ENCODE measurements around the gene BLMH.
"Not testable (repeated sequence)": the region's sequence is repeated elsewhere in the genome, so short reads cannot be mapped to it uniquely, and the experiment has no call there.

Gene BLMH

DNA sequence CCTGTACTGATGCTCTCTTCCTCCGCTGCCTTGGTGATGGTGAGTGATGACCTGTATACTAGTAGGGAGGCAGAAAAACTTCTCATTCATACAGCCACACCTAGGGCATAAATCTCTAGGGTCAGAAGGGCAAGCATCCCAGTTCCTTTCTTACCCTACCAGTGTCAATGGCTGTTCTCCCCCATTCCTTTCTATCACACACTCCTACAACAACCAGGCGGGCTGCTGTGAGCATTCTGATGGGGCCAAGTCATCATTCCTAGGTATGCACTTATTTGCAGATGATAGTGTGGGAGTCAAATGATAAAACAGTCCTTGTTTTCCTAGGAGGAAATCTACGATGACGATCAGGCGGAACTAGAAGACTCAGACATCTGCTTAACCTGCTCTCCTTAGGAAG, 42.3 kb downstream of the BLMH start:
- DNase-seq (ENCODE audit: low spot score), result no peak

GRCh38 chr17:30248786-30249185, 43.0 kb downstream of the BLMH start:
- no peak for DNase-seq (ENCODE audit: low spot score)

DNA sequence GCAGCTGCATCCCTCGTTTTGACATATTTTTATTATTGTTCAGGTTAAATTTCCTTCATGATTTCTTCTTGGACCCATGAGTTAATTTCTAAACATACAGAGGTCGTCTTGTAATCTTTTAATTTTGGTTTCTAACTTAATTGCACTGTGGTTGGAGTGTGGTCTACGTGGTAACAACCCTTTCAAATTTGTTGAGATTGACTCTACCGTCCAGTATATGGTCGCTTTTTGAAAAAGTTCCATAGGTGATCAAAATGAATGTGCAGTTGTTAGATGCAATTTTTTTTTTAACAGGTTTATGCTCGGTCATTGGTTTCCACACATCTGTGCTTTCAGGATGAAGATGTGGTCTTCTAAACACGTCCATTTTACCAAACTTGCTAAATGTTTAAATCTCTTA, 45.3 kb downstream of the BLMH start:
- no peak for DNase-seq (ENCODE audit: low spot score)

DNA sequence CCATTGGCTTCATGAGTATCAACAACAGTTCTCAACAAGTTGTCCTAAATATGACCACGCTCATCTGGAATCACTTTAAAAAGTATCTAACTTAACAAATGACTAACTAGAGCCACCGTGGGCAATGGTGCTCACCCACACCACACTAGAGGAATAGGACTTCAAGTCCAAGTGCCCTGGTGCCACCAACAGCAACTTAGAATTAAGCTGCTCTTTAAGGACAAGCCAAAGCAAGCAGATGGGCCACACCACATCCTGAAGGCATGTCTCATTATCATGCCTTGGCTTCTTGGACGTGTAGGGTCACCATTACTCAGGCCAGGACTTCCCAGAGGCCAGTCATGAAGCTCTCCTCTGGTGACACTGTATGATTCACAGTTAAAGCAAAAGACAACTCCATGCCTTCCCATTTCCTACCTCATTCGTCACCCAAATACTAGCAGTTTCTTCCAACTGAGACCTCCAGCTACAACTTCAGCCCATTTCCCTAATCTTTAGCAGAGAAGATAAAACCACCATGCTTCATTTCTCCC, 46.8 kb downstream of the BLMH start:
- no peak for DNase-seq (ENCODE audit: low spot score)

- DNase-seq (ENCODE audit: low spot score), result no peak
These were observed 48.2 kb downstream of the BLMH start for GRCh38 chr17:30243568-30243967.

GRCh38 chr17:30243002-30243401, 48.7 kb downstream of the BLMH start:
- DNase-seq (ENCODE audit: low spot score), result no peak

DNA sequence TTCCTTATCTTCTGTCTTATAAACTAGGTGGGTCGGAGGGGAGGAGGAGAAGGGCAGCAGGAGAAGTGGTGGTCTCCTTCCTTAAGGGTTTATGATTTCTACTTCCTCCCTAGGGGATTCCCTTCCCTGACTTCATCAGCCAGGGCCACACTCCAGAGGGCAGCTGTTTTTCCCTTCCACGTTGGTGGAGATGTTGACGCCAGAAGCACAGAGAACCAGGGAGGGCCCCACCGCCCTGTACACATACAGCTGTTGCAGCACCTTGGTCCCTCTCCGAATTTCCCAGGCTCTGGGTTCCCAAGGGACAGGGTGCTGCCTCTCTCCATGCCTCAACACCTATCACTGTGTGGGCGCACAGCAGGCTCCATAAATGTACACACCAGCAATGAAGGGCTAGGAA, 50.7 kb downstream of the BLMH start:
- no peak for DNase-seq (ENCODE audit: low spot score)

DNA sequence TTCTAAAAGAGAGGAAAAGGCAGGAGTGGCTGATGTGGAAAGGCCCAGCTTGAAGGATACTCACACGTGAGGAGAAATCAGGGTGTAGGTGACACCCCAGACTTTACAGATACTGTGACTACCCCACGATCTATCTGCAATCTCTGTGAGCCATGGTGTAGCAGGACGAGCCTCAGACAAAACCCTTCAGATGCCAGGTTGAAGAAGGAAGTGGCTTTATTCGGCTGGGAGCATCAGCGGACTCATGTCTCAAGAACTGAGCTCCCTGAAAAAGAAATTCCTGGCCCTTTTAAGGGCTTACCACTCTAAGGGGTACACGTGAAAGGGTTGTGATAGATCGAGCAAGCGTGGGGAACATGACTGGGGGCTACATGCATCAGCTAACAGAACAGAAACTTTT, 51.6 kb downstream of the BLMH start:
- no peak for DNase-seq (ENCODE audit: low spot score)

GRCh38 chr17:30239089-30239462, 52.7 kb downstream of the BLMH start:
- DNase-seq (ENCODE audit: low spot score), result no peak

GRCh38 chr17:30238387-30239088, 53.2 kb downstream of the BLMH start:
- no peak for DNase-seq (ENCODE audit: low spot score)

DNA sequence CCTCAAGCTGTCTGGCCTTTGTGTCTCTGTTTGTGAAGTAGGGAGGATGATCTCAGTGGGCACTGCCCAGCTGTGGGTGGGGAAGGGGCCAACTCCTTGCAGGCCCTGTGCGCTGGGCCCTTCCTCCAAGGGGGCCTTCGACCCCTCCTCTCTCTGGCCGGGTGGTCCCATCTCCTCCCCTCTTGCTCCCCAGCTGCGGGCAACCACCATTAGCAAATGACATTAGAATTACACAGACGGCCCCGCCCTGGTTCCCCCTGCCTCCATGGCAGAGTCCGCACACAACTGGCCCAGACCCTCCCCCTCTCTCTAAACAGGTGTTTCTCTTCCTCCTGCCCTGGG, 53.8 kb downstream of the BLMH start:
- DNase-seq (ENCODE audit: low spot score), result no peak

DNA sequence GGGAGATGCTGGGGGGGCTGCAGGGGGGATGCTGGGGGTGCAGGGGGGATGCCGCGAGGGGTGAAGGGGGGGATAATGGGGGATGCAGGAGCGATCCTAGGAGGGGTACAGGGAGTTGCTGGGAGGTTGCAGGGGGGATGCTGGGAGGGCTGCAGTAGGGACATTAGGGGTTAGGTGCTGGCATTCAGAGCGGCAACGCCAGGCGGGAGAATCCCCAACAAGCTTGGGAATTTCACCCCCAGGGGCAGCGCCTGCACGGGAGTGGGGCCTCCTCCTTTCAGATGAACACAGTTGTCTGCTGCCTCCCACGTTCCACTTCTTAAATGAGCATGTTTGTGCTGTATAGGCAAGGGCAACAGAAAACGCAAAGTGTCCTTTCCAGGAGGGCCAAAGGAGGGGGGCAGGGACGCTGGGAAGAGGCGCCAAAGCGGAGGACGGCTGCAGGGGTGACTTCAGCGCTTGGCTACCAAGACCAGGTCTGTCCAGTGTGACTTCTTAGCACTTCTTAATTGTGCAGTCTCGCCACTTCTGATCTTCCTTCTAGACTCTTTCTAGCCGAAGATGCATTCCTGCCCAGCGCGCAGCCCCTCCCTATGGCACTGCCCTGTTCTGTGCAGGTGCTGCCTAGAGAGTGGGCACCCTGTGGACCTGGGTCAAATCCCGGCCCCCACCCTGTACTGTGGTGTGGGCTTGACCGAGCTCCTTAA, 54.3 kb downstream of the BLMH start:
- DNase-seq (ENCODE audit: low spot score), result no peak

DNA sequence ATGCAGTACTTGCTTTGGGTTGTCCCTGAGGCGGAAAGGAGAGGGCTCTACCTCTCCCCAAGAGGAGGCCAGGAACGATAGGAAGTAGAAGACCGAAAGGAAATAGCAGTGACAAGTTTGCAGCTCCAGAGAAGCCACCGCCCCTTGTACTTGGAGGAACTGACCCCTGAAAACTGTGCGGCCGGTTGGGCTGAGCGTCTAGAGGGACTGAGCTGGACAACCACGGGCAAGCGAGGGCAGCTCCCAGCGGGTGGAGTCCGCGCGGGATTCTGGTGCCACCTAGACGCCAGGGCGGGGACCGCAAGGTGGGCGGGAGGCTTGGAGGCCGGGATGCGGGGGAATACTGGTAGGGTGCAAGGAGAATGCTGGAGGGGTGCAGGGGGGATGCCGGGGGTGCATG, 55.0 kb downstream of the BLMH start:
- DNase-seq (ENCODE audit: low spot score), result no peak

DNA sequence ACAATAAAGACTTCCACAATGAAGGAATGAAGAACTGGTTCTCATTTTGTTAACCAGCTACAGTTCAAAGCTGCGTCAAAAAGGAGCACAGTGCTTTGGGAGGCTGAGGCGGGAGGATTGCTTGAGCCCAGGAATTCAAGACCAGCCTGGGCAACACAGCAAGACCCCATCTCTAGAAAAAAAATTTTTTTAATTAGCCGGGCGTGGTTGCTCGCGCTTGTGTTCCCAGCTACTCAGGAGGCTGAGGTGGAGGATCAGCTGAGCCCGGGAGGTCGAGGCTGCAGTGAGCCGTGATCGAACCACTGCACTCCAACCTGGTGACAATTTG, 55.5 kb downstream of the BLMH start:
- no peak for DNase-seq (ENCODE audit: low spot score)

DNA sequence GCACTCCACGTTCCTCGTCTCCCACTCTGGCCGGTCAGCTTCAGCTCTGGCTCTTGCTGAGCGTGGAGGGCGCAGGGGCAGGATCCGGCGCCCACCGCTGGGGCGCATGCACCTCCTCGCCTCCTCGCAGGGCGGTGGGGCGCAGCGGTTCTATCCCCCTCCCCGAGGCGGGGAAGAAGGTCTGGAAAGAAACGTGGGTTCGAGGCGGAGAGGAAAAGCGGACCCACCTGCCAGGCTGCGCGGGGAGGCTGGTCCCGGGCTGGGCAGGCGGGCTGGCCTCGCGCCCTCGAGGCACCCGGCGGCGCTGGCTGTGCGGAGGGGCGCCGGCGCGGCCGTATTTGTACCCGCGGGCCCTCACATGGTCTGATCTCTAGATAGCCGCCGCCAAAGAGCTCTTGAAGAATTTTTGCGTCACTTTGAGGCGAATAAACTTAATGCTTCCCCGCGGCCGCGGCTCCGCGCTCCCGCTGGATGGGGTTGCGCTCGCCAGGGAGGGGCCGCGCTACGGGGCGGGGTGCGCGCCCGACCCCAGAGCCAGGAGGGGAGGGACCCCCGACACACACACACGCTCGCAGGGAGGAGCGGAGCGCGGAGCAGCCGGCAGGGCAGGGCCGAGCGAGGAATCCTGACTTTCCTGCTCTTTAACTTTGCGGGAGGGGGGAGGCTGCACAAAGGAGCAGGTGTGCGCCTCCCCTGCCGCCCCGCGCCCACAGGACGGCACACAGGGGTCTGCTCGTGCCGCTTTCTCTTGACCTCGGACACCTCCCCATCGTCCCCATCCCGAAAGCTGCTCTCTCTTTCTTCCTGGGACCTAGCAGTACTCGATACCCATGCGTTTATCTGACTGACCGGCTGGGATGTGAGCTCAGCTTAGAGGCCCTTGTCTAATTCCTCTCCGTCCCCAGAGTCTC, 56.1 kb downstream of the BLMH start, which contains the start of gene SLC6A4:
TSS of gene SLC6A4 (minus strand) at position 312 of the 911 bp plus-strand sequence. CDS start 13,739 bp downstream, outside the sequence.
- no peak for DNase-seq (ENCODE audit: low spot score)

DNA sequence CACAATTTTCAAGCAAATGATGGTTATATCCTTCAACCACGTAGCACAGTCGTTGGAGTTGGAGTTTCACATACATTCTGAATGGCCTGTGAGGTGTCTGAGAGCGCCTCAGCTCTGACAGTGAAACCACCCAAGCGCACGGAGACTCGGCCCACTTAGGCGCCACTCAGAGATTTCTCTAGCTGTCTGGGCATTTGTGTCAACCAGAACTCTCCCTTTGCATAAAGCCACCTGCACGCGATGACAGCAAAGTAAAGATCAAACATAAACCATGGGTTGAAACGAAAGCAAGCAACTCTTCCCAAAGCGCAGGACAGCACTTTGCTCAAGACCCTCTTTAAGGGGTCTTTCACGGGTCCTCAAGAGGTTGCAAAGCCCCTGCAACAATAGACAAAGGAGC, 56.8 kb downstream of the BLMH start:
- no peak for DNase-seq (ENCODE audit: low spot score)

- DNase-seq (ENCODE audit: low spot score), result no peak
These were observed 57.4 kb downstream of the BLMH start for GRCh38 chr17:30234296-30234695.

DNA sequence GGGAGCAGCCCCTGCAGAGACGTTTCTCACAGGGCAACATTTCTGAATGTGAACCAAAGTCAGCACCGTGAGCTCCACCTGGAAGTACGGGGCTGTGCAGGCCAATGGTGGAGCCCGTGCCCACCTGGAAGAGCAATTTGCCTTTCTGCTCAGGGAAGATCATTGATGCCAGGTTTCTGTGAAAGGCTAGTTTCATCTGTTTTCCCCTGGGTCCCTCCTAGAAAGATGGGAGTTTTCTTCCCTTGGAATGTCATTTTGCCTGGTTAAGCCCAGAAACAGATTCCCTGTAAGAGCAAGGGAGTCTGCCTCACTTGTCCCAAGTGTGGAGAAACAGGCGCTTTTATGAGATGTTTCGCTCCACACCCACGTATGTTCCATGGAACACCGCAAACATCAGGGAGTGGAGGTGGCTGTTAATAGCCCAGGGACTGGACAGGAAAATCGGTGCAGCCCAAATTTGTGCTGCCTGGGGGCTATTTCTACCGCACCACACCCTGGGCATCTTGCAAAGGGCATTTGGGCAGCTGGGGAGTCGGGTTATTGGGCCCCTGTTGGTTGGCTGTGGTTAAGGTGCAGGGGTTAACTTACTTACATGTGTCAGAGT, 58.8 kb downstream of the BLMH start:
- no peak for DNase-seq (ENCODE audit: low spot score)

- no peak for DNase-seq (ENCODE audit: low spot score)
These were observed 59.5 kb downstream of the BLMH start for GRCh38 chr17:30232015-30232823.

- DNase-seq (ENCODE audit: low spot score), result no peak
These were observed 61.1 kb downstream of the BLMH start for GRCh38 chr17:30230596-30231125.

GRCh38 chr17:30230009-30230408, 61.7 kb downstream of the BLMH start:
- DNase-seq (ENCODE audit: low spot score), result not testable (repeated sequence)

Data from cerebellar cortex (tissue), 1 donor.